GM12872 (cell line): Measurements from ENCODE around the gene CABLES2.

Experiments
- CTCF ChIP-seq: IDR thresholded peaks from 3 replicates; pipeline ENCODE4 v1.5.1; 2011; ENCODE audit warnings: low read depth, mild to moderate bottlenecking, low read length, moderate library complexity; ENCODE audit not compliant: insufficient read depth

Gene CABLES2

GRCh38 chr20:62367136-62367632 is 39.9 kb downstream of the CABLES2 start, which contains the start of gene LAMA5:
TSS of gene LAMA5 (minus strand) at chr20:62367312. CDS start at chr20:62367245, 67 bp downstream.
- TF ChIP-seq CTCF = no peak

- no peak for TF ChIP-seq CTCF
Observed at GRCh38 chr20:62366370-62367135, 40.5 kb downstream of the CABLES2 start.

GRCh38 chr20:62365814-62366369 is 41.2 kb downstream of the CABLES2 start:
- no peak for TF ChIP-seq CTCF

DNA sequence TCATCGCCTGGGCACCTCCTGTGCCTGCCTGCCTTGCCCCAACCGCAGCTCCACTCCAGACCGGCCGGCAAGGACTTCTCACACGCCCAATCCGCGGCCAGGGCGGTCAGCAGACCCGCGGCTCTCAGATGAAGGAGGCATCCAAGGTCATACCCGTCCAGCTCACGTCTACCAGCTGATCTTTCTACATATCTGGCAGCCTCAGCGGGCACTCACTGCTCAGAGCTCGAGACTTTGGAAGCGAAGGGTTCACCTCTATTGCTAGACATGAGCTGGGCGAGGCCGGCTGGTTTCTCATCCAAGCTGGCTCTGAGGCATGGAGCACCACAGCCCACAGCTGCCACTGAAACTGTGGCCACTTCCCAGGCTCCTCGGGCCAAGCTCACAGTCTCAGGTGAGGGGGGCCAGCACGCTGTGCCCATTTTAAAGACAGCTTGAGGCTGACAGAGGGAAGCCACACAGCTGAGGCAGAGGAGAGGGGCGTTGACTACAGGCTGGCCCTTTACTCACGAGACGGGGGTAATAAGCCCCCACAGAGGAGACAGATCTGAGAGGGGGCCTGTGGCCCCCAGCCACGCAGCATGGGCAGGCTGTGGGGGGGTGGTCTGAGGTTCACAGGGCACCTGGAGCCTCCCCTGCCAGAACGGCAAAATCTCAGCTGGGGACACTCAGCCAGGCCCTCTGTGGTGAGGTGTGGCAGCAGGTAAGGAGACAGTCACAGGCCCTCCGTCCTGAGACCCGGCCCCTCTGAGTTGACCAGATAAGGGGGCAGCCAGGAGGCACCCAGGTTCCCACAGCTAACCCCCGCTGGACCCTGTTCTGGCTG is 42.0 kb downstream of the CABLES2 start:
- no peak for TF ChIP-seq CTCF

GRCh38 chr20:62363920-62364851 is 42.9 kb downstream of the CABLES2 start:
- TF ChIP-seq CTCF = no peak

DNA sequence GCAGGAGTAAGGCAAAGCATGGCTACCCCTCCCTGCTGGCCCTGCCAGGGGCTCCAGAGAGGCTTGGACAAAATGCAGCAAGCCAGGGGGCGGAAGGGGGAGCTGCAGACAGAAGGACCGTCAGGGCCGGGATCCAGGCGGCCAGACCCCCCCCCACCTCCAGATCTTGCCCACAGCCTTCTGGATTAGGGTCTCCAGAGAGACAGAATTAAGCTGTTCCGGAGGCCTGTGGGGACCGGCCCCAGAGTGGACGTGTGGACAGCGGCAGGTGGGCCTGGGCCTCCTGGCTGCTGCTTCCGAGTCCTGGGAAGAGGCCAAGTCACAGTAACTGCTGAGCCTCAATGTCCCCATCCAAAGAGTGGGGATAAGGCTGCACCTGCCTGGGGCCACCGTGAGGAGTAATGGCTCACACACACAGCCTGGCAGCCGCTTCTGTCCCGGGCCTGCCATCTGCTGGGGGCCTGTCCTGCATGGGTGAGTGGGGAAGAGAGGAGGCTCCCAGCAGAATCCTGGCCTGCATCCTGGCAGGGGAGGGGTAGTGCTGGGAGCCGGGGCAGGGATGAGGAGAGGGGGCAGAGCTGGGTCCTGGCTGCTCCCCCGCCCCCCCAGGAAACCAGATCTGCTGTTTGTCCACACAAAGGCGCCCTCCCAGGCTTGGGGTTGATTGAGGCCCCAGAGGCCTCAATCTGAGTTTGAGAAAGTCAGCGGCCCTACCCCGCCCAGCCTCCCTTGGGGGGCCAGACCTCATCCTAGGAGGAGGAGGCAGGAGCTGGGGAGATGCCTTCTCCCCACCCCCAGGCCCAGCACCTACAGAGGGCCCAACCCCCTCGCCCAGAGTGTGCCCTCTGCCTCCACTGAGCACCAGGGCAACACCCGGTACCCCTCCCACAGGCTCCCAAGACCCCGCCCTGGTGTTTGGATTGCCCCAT is 43.8 kb downstream of the CABLES2 start:
- TF ChIP-seq CTCF = no peak
